ENCODE data around the gene NDST1.

Gene NDST1

DNA sequence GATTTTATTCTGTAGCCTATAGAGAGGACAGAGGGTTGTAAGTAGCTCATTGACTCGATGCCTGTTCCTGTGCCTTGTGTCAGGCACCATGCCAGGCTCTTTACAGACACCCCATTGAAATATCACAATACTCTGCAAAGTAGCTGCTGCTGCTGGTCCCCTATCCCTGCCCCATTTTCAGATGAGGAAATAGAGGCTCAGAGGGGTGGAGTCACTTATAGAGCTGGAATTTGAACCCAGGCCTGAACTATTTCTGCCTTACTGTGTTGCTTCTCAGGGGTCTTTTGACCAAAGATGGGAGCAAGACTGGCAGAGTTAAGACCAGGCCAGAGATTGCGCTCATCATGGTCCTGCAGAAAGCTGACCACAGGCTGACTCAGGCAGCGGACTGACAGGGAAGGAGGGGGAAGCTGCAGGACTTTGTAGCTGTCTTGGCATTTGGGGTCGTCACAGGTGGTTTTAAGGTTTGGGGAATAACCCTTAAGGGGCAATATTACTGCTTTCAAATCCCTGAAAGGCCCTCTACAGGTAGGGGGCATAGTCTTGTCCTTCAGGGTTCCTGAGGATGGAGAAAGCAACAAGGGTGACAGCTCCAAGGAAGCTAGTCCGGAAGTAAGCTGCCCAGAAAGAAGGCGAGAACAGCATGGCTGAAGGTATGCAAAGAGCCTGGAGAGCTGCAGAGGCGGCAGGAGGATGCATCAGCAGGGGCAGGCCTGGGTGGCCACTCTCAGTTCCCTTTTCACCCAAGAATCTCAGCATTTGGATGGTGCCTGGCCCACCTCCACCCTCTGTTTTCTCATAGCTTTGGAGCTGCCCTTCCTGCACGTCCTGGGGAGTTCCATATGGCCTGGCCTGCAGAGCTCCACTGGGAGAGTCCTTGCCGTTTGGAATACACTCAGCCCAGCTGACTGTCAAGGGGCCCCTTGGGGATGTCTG, 18.3 kb upstream of the NDST1 start:
- peak in 1 of 2 donors; percentile 36 for DNase-seq

DNA sequence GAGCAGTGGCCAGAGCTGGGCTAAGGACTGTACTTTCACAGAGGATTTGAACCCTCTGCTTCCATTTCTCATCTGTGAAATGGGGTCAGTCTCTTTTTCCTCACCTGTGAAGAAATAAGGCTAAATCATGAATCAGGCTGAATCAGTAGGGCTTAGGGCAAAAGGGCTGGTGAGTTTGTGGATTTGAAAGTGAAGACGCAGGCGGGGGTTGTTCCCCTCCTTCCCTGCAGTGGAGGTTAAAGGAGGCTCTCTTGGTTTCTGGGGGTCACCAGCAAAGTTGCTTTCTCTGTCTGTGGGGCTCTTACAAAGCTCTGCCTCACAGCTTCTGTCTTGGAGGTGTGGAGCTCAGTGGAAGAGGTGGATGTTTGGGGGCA, 17.6 kb upstream of the NDST1 start:
- no peak for DNase-seq

DNA sequence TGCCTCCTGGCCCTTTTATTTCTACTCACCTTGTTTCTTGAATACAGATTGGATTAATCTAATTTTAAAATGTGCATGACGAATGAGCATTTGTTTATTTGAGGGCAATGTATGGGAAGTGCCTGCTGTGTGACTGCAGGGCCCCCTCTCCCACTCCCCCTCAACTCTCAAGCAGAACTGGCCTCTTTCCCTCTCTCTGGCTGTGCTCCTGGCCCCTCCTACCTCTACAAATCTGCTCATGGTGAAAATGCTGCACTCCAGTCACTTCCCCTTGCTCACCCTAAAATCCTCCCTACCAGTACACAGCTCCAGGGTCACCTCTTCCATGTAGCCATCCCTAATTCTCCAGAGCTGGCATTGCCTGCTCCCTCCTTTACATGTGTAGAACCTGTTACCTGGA, 17.2 kb upstream of the NDST1 start:
- no peak for DNase-seq

DNA sequence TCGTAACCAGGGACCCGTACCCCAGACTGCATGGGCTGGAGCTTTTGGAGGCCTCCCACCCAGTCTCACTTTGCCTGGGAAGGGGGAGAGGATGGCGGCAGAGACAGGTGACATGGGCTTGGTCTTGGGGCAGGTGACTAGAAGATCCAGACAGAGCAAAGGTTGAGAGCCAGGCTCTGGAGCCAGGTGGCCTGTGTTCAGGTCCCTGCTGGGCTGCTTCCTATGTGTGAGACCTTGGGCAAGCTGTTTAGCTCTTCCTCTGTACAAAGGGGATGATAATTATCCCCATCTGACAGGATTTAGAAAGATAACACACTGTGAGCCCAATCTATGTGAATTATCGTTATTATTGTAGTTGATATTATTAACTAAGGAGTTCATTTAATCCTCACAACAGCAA, 16.1 kb upstream of the NDST1 start:
- DNase-seq, result no peak

DNA sequence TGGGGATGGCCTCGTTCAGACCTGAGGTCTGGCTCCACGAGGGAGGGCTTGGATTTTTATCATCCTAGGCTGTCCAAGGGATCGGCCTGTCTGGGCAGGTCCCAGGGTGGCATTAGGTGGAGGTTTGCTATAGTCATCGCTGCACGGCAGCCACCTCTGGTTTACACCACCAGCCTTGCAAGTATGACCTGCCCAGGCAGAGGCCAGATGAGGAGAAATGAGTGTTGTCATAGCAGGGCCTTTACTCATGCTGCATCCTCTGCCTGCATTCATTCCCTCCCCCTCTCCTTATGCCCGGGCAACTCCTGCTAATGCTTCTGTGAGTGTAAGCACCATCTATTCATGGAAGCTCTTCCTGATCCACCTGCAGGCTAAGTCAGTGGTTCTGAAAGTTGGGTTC, 15.3 kb upstream of the NDST1 start:
- no peak for DNase-seq

DNA sequence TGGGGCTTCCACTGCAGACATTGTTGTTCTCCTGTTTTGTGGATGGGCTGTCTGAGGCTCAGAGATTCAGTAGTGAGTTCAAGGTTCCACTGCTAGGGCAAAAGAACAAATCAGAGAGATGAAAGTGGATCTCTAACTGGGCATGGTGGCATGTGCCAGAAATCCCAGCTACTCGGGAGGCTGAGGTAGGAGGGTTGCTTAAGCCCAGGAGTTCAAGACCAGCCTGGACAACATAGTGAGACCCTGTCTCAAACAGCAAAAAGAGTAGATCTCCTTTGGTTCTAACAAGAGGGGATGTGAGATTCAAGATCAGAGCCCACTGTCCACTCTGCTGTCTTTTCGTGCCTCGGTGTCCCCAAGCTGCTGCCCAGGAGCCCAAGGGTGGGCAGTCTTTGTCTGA, 11.8 kb upstream of the NDST1 start:
- DNase-seq, result no peak

DNA sequence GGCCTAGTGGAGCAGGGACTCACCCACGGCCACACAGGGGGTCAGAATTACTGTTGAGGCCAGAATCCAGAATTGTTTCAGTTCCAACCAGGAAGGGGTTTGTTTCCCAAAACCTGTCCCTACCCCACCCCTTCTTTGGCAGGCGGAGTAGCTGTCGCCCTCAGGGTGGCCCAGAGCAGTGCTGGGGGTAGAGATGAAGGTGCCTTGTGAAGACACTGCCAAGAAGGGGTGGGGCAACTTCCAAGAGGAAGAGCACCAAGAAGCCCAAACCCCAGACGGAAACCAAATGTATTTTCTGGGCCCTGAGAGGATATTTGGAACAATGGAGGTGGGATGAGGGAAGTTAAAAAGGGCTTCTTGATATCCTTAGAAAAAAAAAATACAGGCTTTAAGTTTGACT, 11.4 kb upstream of the NDST1 start:
- DNase-seq, result no peak

DNA sequence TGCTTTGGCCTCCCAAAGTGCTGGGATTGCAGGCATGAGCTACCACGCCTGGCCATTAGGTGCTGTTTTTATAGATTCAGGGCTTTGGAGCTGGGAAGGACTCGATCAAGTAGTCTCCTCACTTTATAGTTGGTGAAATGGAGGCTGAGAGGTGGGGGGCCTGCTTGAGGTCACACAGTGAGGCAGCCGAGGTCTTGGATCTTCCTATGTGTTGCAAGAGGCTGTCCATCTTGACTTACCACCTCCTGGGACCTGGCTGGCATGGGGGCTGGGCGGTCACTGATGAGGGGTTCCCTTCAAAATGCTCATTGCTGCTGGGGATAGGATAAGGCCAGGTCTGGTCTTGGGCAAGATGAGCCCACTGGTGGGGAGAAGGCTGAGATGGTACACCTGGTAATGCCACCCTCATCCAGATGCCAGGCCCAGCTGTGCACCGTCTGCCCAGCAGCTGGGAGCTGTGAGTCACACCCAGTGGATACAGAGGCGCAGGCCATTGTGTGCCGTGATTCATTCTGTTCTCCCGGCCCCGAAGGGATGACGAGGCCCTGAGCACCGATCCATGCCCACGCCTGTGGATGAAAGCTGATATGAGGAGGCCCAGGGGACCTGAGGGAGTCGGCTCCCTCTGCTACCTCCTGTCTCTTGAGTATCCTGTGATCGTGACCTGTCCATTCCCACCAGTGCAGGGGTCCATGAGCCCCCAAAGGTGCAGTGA, 10.5 kb upstream of the NDST1 start:
- no peak for DNase-seq

DNA sequence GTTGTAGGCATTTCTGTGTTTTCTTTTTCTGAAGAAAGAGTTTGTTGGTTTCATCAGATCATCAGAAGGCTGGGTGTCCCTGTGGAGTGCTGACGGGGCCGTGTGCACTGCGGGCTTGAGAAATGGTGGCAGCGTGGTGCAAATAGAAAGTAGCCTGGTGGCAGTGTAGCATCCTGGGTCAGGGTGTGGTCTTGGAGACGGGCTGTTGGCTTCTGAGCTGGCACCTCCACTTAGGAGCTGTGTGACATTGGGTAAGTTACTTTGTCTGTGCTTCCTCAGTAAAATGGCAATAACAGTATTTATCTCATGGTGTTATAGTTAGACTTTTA, 10.0 kb upstream of the NDST1 start:
- no peak for DNase-seq

DNA sequence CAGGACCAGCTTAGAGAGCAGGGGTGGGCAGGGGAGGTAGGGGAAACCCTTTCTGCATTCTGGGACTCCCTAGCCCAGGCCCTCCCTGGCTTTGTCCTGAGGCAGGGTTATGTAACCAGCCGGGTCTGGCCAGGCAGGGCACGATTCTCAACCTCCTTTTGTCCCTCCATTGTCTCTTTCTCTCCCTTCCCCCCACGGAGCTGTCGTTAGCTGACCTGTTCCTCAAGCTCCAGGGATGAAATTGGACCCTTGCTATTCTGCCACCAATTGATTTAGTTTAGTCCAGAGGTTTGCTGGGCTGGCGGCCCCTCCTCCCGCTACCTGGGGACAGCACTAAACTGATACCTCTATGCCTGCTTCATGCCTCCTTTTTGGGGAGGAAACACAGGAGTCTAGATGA, 9.4 kb upstream of the NDST1 start:
- no peak for DNase-seq

DNA sequence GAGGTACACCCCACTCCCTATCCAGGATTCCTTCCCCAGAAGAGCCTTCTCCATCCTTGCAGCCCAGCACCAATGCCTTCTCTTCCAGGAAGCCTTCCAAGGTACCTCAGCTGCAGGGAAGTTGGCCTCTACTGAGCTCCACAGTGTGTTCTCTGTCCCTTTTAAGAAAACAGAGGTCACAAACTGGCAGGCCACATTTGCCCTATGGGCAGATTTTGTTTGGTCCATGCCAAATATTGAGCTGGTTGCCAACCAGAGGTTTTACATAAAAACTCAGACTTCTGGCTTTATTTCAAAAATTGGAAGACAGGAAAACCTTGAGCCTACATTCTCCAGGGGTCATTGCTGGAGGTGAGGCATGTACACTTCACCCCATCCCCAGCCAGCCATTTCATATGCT, 9.0 kb upstream of the NDST1 start:
- DNase-seq, result no peak

DNA sequence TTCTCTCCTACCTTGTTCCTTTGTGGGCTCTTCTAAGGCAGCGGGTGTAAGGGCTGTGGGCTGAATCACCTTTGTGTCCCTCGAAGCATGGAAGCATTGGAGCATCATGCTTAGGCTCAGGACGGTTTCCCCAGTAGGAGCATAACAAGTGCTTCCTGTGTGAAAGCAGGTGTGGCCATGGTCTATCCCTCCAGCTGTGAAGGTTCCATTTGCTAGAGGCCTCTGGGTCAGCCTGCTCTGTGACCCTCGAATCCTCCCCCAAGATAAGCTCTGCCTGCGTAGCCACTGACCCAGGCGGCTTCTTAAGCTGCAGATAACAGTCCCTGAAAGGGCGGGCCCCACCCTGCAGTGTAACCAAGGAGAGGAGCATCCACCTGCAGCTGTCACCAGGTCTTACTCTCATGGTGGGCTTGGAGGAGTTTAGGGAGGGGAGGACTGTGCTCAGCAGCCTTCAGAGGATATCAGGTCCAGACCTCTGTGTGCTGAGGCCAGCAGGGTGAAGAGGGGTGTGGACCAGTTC, 8.4 kb upstream of the NDST1 start:
- DNase-seq, result no peak

DNA sequence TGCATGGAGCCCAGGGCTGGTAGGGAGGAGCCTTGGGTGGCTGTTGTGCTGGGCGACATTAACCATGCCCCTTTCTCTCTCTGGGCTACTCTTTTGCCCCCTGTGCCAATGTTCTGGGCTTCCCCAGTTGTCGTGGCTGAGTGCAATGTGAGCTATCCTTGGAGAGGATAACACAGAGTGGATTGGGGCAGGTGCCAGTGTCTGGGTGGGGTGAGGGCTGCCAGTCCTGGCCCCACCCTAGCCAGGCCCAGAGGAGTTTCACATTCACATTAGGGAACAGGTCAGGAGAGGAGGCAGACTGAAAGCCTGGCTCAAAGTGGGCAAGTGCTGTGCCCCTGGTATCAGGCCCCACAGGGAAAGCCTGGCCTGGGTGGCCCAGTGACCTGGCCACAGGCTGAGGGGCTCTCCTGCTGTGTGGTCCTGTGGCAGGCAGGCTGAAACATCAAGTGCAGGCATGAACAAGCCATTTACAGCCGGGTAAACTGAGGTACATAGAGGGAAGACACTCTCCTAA, 7.5 kb upstream of the NDST1 start:
- no peak for DNase-seq

DNA sequence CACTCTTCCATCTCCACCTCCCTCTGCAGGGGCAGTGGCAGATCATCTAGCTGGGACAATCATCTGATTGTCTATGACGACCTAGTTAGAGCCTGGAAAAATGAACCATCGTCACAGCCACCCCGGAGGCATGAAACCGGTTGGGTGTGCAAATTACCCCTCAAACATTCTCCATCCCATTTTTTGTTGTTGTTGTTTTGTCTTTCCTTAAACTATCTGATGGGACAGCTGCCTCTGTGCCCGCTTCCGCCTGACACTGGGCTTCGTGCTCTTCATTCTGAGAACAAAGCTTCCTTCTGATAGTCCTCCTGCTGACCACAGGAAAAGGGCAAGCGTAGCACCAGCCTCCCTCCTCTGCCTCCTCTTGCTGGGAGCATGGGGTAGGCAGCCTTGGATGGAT, 7.0 kb upstream of the NDST1 start:
- DNase-seq, result no peak

DNA sequence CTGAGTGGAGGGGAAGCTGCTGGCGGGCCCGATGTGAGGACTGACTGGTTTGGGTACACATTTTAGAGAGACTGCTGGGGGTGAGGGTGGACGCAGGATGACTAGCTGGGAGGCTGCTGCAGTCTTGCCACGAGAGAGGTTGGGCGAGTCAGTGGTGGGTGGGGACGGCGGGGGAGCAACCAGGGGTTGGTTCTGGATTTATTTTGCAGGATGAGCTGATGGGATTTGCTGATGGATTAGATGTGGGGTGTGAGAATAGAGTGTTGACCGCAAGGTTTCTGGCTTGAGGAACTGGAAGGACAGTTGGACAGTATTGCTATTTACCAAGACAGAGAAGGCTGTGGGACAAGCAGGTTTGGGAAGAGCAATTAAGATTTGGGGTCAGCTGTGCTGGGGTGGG, 5.8 kb upstream of the NDST1 start:
- DNase-seq, result no peak

DNA sequence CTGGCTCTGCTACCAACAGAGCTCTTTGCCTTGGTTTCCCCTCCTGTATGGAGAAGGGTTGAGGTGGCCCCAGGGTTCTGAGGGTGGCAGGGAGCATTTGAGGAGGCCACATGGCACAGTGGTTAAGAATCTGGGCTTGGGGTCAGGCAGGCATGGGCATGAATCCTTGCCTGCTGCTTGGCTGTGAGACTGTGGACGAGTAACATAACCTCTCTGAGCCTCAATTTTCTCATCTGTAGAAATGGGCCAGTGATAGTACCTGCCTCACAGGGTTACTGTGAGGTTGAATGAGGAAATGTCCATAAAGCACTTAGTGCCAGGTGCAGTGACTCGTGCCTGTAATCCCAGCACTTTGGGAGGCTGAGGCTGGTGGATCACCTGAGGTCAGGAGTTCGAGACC, 5.1 kb upstream of the NDST1 start:
- no peak for DNase-seq

DNA sequence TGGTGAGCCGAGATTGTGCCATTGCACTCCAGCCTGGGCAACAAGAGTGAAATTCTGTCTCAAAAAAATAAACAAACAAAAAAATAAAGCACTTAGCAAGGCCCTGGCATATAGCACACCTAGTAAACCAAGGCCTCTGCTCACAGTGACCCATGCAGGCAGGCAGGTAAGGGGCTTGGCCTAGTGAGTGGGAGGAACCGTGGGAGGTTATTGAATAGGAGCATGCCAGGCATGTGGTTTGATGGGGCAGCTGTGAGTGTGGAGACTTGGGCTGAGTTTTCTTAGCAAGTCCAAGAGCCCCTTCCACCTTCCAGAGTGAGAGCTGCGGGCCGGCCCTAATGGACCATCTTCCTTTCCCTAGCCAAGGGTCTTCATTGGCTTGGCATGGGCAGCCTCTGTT, 4.5 kb upstream of the NDST1 start:
- no peak for DNase-seq

DNA sequence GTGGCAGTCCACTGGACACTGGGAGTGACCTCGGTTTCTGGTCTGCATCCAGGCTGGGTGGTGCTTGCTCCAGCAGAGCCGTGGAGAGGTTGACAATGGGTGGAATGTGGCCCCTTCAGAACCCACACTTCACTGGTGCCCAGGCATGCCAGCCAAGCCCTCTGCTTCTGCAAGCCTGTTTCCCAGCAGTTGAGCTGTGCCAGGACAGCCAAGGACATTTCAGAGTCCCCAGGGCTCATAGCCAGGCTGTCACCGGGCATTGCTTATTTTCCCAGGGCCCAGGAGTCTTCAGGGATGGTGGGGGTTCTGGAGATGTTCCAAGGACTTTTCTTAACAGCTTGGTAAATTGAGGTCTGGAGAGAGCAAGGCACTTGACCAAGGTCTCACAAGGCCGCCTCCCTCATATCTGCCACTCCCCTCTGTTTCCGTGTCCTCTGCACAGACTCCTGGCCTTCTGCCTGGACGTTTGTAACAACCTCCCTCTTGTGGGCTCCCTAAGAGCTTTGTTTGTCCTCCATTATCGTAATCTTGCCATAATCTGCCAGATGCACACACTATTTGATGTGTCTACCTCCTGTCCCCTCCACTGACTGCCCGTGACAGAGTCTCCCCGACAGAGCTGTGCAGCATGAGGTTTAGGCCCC, 3.8 kb upstream of the NDST1 start:
- DNase-seq, result no peak

DNA sequence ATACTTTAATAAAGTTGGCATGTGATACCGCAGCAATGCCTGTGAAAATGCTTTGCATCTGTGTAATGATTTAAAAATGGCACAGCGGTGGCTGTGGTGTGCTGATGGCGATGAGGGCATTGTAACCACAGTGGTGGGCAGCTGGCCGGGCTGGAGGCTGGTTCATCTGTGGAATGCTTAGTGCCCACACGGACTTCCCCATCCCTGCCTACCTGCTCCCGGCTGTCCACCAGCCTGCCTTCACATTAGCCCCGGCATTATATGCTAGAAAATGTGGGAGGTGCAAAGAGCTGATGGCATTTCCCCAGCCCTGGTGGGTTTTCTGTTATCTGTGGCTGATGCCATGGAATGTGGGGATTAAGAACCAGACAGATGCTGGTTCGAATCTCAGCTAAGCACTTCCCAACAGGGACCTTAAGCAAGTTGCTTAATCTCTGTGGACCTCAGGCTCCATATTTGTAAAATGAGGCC, 2.9 kb upstream of the NDST1 start:
- DNase-seq, result no peak

DNA sequence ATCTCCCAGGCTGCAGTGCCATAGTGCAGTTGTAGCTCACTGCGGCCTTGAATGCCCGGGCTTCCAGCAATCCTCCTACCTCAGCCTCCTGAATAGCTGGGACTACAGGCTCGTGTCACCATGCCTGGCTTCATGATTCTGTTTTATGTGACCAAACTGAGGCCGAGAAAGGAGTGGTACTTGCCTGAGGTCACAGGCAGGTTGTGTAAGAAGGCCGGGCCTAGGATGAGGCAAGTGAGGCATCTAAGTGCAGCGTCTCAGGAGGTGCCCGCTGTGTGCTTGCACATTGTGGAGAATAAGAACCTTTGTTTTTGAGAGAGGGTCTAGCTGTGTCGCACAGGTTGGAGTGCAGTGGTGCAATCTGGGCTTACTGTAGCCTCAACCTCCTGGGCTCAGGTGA, 2.1 kb upstream of the NDST1 start:
- no peak for DNase-seq

DNA sequence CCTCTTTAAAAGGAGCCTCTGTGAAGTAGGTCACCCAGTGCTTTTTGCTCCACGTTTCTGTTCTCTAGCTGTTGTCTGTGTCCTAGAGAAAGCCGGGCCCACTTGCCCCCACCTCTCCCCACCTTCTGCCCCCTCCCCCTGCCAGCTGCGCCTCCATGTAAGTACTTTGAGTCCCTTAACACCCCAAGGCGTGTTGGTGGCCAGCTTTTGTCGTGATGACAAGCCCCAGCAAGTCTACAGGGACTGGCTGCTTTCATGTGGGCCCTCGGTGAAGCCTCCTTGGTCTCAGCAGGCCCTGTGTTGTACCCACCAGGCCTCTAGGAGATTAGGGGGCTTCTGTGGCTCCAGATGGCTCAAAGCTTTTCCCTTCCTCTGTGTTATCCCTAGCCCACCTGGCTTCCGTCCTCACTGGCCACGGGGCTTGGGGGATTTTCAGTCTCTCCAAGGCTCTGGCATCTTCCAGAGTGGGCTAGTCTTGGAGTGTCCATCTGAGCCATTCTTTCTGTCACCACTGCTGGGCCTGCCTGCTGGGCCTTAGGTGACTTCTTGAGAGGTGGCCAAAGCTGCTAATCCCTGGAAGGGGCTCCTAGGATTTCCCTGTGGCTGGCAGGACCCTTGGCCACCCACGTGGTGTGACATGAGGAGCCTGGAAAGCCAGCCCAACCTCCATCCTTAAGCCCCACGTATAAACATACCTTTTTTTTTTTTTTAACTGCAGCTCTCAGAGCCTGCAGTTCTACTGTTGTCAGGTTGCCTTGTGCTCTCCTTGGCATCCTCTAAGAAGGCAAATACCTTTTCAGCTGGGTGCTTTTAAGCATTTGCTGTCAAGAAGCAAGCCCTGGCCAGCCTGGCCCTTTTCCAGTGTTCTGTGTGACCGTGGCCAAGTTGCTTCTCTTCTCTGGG, 1.1 kb upstream of the NDST1 start:
- no peak for DNase-seq

DNA sequence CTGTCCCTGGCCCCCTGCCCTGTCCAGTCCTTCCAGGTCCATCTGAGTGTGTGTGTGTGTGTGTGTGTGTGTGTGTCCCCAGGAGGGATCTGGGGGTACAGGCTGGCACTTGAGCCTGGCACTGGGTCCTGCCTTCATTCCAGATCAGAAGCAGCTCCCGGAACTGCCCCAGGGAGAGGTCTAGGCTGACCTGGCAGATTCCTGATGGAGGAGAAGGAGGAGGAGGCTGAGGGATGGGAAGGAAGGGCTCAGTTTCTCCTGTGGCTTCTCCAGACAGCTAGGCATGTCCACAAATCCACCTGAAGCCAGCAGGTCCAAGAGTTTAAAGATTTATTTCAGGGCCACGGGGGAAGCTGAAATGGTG, 328 bp downstream of the NDST1 start:
- no peak for DNase-seq

DNA sequence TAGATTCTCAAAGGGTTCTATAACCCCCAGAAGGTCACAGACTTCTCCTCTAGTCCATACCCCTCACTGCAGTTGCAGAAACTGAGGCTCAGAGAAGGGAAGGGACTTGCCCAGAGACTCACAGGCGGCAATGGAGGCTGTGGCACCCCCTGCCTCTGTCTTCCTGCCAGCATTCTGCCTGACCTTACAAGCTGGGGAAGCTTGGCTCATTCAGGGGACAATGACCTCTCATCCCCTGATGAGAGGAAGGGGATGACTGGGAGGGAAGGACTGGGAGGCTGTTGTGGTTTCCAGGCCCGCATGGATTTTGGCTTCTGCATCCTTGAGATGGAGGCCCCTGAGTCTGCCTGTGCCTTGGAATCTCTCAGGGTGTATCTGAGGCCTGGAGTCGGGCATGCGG, 897 bp downstream of the NDST1 start:
- no peak for DNase-seq
